Ishikawa (cell line): ENCODE measurements around the gene GADD45B.

Experiments
- CEBPB ChIP-seq: IDR thresholded peaks from 2 replicates; pipeline ENCODE4 v1.6.1; 2012
- CREB1 ChIP-seq: IDR thresholded peaks from 2 replicates; pipeline ENCODE4 v1.6.1; 2012; ENCODE audit warnings: low read depth
- EGR1 ChIP-seq: IDR thresholded peaks from 2 replicates; pipeline ENCODE4 v1.6.1; 2012
- EP300 ChIP-seq: IDR thresholded peaks from 2 replicates; pipeline ENCODE4 v1.6.1; 2012; ENCODE audit warnings: borderline replicate concordance
- FOXM1 ChIP-seq: IDR thresholded peaks from 2 replicates; pipeline ENCODE4 v1.6.1; 2012; ENCODE audit warnings: low read depth, borderline replicate concordance
- MAX ChIP-seq: IDR thresholded peaks from 2 replicates; pipeline ENCODE4 v1.6.1; 2012
- NFIC ChIP-seq: IDR thresholded peaks from 2 replicates; pipeline ENCODE4 v1.6.1; 2012
- RAD21 ChIP-seq: IDR thresholded peaks from 2 replicates; pipeline ENCODE4 v1.6.1; 2012; ENCODE audit warnings: low read depth
- TAF1 ChIP-seq: IDR thresholded peaks from 2 replicates; pipeline ENCODE4 v1.6.1; 2012; ENCODE audit warnings: low read depth, mild to moderate bottlenecking
- TCF12 ChIP-seq: IDR thresholded peaks from 2 replicates; pipeline ENCODE4 v1.6.1; 2012; ENCODE audit warnings: low read depth
- TEAD4 ChIP-seq: IDR thresholded peaks from 2 replicates; pipeline ENCODE4 v1.6.1; 2012
- YY1 ChIP-seq: IDR thresholded peaks from 2 replicates; pipeline ENCODE4 v1.6.1; 2012; ENCODE audit warnings: low read depth
- ZBTB7A ChIP-seq: IDR thresholded peaks from 2 replicates; pipeline ENCODE4 v1.6.1; 2012; ENCODE audit warnings: low read depth
- TF ChIP-seq, protein P1 (sequence below): IDR thresholded peaks from 2 replicates; pipeline ENCODE4 v1.6.1; 2012; ENCODE audit warnings: low read depth, mild to moderate bottlenecking
- TF ChIP-seq, protein P2 (sequence below): IDR thresholded peaks from 2 replicates; pipeline ENCODE4 v1.6.1; 2012

Gene GADD45B

DNA sequence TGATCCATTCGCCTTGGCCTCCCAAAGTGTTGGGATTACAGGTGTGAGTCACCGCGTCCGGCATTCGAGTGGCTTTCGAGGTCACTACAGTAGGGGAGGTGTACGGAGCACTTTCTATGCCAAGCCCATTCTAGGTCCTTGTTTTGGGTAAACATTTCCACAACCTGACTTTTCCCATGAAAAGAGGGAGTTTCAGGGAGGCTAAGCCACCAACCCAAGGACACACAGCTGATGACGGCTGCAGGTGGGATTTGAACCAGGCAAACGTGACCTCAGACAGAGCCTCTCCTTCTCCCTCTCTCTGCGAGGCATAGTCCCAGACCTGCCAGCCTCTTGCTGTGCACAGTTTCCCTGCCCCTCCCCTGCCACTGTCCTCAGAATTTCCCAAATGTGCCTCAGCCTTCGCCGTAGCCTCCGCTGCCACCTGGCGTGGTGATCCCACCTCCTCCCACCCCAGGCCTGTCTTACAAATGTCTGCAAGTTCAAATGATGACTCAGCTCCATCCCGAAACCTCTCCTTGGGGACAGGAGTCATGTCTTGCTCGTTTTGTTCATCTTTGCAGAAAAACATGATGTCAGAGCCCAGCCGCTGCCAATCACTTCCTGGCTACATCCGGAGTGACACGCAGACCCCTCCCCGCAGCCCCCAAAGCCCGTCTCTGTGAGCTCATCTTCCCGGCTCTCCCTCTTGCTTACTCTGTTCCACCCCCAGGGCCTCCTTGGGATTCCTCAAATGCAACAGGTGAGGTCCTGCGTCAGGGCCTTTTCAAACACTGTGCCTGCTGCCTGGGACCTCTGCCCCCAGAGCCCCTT lies 6.6 kb upstream of the GADD45B start:
- no peak for TF ChIP-seq MAX
- no peak for TF ChIP-seq NFIC
- TF ChIP-seq, protein P1, sequence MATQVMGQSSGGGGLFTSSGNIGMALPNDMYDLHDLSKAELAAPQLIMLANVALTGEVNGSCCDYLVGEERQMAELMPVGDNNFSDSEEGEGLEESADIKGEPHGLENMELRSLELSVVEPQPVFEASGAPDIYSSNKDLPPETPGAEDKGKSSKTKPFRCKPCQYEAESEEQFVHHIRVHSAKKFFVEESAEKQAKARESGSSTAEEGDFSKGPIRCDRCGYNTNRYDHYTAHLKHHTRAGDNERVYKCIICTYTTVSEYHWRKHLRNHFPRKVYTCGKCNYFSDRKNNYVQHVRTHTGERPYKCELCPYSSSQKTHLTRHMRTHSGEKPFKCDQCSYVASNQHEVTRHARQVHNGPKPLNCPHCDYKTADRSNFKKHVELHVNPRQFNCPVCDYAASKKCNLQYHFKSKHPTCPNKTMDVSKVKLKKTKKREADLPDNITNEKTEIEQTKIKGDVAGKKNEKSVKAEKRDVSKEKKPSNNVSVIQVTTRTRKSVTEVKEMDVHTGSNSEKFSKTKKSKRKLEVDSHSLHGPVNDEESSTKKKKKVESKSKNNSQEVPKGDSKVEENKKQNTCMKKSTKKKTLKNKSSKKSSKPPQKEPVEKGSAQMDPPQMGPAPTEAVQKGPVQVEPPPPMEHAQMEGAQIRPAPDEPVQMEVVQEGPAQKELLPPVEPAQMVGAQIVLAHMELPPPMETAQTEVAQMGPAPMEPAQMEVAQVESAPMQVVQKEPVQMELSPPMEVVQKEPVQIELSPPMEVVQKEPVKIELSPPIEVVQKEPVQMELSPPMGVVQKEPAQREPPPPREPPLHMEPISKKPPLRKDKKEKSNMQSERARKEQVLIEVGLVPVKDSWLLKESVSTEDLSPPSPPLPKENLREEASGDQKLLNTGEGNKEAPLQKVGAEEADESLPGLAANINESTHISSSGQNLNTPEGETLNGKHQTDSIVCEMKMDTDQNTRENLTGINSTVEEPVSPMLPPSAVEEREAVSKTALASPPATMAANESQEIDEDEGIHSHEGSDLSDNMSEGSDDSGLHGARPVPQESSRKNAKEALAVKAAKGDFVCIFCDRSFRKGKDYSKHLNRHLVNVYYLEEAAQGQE, result no peak
- TF ChIP-seq, protein P2, sequence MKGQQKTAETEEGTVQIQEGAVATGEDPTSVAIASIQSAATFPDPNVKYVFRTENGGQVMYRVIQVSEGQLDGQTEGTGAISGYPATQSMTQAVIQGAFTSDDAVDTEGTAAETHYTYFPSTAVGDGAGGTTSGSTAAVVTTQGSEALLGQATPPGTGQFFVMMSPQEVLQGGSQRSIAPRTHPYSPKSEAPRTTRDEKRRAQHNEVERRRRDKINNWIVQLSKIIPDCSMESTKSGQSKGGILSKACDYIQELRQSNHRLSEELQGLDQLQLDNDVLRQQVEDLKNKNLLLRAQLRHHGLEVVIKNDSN, result no peak
- no peak for TF ChIP-seq CEBPB
- no peak for TF ChIP-seq YY1
- no peak for TF ChIP-seq CREB1
- TF ChIP-seq FOXM1, result no peak
- TF ChIP-seq TAF1, result no peak
- no peak for TF ChIP-seq EGR1
- no peak for TF ChIP-seq TEAD4
- TF ChIP-seq RAD21, result no peak
- no peak for TF ChIP-seq ZBTB7A
- TF ChIP-seq EP300, result no peak
- TF ChIP-seq TCF12, result no peak

- TF ChIP-seq CREB1 (no peak), MAX (no peak), NFIC (no peak), ZBTB7A (peak; percentile 94), TAF1 (no peak), TCF12 (no peak; the same call in 1 of the 2 replicates), TEAD4 (peak; percentile 21; the same call in 1 of the 2 replicates), EP300 (no peak), RAD21 (peak; percentile 90), EGR1 (peak; percentile 20; the same call in 1 of the 2 replicates), YY1 (no peak), FOXM1 (no peak), CEBPB (no peak)
- TF ChIP-seq, protein P2, result no peak
- TF ChIP-seq, protein P1, result no peak
These were observed 1.5 kb upstream of the GADD45B start for GRCh38 chr19:2474232-2475017.

GRCh38 chr19:2475018-2475701 lies 767 bp upstream of the GADD45B start:
- TF ChIP-seq TCF12, result peak; percentile 30; the same call in 1 of the 2 replicates
- TF ChIP-seq, protein P1, result no peak
- TF ChIP-seq, protein P2, result peak; percentile 36; the same call in 1 of the 2 replicates
- TF ChIP-seq NFIC, result no peak
- peak; percentile 12; the same call in 1 of the 2 replicates for TF ChIP-seq TAF1
- TF ChIP-seq RAD21, result peak; percentile 11; the same call in 1 of the 2 replicates
- TF ChIP-seq MAX, result peak; percentile 87
- peak; percentile 77 for TF ChIP-seq EGR1
- no peak for TF ChIP-seq YY1
- peak; percentile 52 for TF ChIP-seq TEAD4
- TF ChIP-seq CREB1, result no peak
